Measurements from ENCODE around the gene AP1AR.

DNA sequence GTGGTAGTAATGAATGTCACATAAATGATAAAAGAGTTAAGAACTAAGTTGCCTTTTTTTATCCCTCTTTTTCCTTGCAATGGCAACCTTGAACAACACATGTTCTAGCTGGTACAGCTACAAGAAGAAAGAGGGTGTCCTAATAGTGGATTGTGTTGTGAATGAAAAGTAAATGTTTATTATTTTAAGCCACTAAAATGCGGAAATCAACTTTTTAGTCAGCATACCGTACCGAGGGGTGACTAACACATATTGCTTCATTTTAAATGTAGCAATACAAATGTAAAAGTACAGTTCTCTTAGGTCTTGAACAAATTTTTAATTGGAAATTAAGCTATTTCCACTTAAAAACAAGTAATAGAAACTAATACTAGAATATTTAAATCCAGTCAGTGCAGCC lies 17.7 kb upstream of the AP1AR start:
- TF ChIP-seq CTCF (IDR thresholded peaks at IDR 0.05; ENCODE audit: low read depth, low read length) (no peak), MAX (IDR thresholded peaks at IDR 0.05; ENCODE audit: low read depth, low read length) (no peak), MYC (IDR thresholded peaks at IDR 0.05; ENCODE audit: low read depth, low read length) (no peak)
